Stimulated activated CD4-positive, alpha-beta T cell treated with anti-CD3 and anti-CD28 coated beads, Interleukin-2, amount 100 ng/mL, for 4 hours (primary cell): ENCODE measurements around the gene ICAM5.
"Not testable (repeated sequence)": the region's sequence is repeated elsewhere in the genome, so short reads cannot be mapped to it uniquely, and the experiment has no call there.

ENCODE experiments used
- DNase-seq: peaks from one replicate; pipeline ENCODE4 v3.0.0-alpha.2; 2020; ENCODE audit warnings: low read depth

The ICAM5 gene

DNA sequence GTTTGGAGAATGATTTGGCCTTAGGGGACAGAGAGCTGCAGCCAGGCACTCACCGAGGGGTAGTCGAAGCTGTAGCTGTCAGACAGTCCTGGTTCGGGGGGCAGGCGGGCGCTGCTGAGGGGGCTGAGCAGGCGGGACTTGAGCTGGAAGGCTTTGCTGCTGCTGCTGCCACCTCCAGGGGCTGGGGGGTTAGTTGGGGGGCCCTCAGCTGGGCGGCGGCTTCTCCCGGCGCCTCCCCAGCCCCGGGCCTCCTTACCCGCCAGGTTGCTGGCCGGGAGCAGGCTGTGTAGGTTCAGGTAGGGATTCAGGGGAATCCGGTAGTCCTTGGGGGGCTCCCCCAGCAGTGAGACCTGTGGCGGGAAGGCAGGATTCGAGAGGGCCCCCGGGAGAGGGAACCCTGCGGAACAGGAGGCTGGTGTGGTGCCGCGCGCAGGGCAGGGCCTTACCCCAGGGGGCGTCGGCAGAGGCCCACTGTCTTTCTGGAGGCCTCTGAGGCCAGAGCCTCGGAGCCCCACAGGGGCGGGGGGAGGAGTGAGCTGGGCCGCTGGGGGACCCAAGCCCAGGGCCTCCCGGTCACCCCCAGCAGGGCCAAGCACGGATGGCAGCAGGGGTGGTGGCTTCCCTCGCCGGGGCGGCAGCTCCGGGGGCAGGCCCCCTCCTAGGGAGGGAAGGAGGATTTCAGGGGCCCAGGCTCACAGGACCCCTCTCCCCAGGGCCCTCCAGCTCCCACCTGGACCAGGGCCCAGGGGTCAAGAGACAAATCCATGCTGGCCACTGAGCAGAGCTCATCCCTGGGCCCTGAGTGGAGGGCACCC is 31.1 kb downstream of the ICAM5 start:
- DNase-seq: no peak

DNA sequence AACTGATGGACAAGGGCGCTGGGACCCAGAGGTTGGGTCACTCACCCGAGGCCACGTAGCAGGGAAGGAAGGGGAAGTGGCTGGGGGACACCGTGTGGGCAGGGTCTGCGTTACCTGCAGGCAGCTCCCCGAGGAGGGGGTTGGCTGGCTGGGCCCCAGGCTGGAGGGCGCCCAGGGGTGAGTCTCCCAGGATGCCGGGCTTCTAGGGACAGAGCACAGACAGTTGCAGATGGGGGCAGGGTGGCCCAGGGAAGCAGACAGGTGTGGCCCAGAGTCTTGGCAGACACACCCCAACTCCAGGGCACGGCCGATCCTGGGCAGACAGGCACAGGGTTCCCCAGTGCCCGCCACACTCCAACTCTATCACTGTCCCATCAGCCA is 31.7 kb downstream of the ICAM5 start:
- DNase-seq: no peak

DNA sequence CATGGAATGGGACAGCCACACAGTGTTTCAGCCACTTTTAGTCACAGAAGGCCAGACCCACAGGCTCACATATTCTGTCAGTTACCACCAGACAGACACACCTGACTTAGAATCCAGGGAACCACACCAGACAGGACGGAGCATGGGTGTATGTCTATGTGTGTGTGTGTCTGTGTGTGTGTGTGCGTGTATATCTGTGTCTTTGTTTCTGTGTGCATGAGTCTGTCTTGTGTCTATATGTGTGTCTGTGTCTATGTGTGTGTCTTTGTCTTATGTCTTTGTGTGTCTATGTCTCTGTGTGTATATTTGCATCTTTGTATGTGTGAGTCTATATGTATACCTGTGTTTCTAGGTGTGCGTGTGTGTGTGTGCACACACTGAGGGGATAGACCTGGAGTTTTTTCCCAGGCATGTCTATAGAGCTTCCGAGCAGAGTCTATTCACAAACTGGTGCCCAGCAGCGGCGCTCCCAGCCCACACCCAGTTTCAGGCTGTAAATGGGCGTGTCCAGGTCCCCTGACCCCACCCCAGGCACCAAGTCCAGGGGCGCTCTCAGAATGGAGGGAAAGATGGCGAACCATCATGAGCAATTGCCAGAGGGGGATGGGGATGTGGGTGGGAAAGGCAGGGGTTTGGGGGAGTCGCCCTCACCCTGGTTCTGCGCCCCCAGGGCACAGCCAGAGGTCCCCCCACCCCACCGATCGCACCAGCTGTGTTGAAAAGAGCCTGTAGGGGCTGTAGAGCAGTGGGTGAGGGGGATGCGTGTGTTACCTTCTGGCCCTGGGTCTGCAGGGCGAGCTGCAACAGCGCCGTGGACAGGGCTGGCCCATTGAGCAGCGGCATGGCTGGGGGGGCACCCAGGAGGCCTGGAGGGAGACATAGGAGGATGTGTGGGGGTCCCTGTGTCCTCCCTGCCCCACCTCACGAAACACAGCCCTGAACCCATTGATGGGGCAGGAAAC is 32.4 kb downstream of the ICAM5 start:
- no peak for DNase-seq

DNA sequence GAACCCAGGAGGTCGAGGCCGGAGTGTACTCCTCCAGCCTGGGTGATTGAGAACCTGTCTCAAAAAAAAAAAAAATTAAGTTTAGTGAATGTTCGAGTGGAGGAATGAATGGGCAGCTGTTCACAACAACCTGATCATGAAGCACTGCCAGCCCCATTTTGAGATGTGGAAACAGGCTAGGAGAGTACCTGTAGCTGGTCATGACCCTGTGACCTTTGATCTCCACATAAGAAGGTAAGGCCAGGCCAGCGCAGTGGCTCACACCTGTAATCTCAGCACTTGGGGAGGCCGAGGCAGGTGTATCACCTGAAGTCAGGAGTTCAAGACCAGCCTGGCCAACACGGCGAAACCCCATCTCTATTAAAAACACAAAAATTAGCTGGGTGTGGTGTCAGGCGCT is 36.0 kb downstream of the ICAM5 start:
- no peak for DNase-seq

DNA sequence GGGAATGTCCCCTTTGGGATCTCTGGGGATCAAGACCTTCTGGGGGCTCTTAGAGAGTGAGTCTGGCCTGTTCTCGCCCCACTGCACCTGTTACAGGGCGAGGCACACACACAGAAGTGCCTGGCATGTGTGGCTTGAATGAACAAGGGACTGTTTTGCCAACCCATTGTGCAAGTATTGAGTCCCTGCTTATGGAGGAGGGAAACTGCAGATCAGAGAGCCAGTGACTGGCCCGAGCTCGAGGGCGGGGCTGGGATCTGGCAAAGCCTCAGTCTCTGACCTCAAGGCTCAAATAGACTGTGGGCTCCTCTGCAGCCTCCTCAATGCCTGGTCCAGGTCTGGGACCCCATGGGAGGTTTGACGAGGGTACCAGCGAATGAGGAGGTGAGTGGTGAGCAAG is 38.0 kb downstream of the ICAM5 start:
- DNase-seq: no peak

DNA sequence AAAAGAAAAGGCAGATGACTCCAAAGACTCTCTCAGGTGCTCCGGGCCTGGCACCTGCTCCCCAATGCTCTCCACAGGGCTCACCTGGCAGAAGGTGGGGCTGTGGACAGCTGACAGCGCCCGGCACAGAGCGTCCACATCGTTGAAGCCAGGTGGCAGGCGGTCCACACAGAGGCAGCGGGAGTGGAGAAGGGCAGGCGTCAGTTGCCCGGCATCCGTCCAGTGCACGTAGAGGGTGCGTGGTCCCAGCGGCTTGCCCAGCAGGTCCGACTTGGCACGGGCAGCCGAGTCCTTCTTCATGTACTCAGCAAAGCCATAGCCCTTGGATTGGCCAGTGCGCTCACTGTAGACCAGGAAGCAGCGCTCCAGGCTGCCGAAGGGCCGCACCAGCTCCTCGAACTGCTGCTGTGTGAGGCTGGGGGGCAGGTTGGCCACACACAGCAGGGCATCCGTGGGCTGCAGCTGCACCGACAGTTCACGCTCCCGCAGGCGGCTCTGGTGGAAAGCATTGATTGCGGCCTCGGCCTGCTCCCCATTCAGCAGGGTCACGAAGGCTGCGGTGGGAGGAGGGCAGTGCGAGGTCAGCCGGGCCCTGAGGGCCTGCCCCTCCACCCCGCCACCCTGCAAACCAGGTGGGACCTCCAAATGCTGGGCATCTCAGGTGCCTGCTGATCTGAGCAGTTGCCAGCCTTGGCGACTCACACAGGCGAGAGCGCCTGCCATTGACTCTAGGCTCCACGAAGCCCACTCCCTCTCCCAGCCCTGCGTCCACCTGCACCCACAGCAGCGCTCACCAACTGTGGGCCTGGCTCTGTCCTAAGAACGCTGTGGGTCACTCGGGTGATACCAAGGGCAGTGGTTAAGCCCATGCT is 39.0 kb downstream of the ICAM5 start:
- no peak for DNase-seq

DNA sequence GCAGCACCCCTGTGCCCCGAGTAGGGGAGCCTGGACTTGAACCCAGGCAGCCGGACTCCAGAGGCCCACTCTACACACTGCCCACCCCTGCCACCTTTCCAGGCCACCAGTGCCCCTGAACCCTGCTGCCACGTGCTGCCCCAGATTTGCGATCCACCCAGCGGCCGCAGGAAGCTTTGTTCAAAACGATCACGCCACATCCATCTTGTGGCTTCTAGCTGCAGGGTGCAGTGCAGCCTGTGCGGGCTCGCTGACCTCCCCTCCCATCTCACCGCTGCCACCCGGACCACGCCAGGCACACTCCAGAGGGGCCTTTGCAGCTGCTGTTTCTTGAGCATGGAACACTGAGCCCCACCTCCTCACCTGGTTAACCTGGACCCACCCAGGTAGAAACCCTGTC is 39.8 kb downstream of the ICAM5 start:
- no peak for DNase-seq

DNA sequence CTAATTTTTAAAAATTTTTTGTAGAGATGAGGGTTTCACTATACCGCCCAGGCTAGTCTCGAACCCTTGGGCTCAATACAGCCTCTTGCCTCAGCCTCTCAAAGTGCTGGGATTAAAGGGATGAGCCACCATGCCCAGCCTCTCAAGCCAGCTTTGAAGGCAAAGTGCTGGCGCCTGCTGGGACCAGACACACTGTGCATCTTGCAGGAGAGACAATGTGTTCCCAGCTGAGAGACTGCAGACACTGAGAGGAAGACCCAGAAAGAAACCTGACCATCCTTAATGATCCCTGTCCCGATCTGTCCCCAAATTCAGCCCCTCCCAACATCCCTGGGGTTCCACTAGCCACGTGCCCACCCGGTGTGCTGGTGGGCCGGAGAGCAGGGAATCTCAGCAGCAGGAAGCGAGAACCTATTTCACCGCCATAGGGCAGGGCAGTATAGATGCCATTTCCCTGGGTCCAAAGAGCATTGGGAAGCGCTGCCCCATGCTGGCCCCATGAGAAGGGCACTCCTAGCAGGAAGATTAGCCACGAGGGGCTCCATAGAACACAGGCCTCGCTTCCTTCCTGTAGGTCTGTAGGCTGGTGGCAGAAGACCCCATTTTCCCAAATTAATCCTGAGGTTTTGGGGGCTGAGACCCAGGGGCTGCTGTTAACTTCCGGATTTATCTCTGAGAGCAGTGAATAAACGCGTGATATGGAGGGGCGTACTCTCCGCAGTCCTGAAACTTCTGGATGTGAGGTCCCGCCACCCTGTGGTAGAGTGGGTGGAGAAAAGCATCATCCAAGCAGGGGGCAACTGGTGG is 42.6 kb downstream of the ICAM5 start:
- DNase-seq: no peak

DNA sequence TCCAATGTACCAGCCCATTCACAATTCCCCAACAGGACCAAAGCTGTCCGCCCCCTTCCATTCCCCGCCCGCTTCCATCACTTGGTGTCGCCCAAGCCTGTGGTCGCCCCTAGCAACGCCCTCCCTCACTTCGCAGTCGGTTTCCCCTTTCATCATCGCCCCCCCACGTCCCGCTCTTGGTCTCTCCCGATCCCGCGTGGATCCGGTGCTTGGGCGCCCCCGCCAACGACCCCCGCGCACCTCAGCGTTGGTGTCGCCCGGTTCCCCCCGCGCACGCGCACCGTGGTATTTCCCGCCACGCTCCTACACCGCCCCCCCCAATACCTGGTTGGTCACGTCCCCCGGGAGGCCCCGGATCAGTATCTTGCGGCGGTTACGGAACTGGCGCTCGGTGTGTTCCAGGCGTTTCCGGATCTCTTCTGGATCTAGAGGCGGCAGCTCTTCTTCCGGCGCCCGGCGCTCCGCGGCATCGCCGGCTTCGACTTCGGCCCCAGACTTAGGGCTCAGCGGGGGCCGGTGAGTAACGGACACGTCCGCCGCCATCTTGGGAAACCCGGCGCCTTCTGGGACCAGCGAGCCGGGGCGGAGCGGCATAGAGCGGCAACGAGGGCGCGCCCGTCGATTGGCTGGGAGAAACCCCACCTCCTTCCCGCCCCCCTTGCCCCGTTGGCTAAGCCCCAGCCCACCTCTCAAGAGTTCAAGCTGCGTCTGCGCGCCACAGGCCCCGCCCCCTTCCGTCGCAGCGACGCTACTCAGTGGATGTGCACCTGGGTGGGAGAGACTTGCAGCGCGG is 43.4 kb downstream of the ICAM5 start, which contains the start of gene RAVER1:
TSS of gene RAVER1 (minus strand) at position 565 of the 793 bp plus-strand sequence. CDS start at position 543, 22 bp downstream.
- peak; percentile 98 for DNase-seq

DNA sequence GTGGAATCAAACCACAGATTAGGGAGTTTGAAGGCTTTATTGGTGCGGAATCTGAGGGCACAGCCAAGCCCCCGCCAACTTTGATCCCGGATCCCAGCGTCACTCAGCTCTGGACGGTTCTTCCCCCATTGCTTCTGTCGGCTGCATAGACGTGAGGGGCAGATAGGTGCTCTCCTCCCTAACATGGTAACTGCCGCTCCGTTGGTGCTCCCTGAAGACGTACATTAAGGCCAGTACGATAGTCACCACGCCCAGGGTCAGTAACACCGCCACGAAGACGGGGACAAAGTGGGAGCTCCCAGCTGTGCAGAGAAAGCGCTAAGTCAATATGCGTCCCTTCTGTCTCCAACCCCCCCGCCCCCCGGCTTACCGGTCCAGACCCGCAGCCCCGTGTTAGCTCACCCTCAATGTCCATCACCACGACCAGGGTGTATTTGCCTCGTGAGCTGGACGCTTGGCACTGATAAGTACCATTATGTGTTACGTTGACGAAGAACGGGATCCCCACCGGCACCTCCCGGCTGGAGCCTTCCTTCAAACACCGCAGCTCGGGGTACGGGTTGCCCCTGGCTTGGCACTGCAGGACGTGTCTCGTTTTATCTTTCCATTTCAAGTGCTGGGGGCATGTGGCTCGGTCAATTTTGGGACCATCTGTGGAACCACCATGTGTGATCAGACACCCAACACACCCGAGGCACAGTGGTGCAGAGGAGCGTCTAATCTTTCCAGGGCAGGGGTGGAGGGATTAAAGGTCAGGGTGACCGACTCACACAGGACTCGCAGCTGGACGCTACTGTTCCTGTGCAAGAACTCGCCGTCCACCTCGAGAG is 44.2 kb downstream of the ICAM5 start:
- no peak for DNase-seq

DNA sequence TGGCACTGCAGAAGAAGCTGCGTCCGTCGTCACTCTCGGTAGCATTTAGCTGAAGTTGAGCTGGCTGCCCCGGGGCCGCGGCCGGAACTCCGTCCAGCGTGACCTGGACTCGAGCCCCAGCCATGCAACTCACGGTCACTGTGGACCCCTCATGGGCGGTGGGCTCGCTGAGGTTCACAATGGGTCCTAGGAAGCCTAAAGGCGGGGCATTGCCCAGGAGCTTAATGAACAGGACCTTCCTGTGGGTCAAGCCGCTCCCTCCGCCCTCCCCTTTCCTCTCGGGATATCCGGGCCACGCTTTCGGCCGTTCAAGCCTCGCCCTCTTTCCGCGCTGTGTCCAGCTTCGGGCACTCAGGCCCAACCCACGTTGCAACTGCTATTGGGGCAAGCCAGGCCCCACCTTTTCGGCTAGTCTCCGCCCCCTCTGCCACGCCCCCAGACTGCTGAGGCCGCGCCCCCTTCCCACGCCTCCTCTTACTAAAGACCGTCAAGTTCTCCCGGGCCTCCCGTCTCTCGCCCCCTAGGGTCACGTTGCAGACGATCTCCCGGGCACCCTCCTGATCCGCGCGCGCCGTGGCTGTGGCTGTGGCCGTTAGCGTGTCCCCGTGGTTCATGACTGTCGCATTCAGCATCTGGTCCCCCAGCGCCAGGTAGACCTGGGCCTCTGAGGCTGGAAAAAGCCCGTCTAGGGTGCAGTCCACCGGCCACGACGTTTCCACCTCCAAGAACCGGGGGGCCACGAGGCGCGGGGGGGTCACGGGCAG is 45.0 kb downstream of the ICAM5 start:
- DNase-seq: no peak

DNA sequence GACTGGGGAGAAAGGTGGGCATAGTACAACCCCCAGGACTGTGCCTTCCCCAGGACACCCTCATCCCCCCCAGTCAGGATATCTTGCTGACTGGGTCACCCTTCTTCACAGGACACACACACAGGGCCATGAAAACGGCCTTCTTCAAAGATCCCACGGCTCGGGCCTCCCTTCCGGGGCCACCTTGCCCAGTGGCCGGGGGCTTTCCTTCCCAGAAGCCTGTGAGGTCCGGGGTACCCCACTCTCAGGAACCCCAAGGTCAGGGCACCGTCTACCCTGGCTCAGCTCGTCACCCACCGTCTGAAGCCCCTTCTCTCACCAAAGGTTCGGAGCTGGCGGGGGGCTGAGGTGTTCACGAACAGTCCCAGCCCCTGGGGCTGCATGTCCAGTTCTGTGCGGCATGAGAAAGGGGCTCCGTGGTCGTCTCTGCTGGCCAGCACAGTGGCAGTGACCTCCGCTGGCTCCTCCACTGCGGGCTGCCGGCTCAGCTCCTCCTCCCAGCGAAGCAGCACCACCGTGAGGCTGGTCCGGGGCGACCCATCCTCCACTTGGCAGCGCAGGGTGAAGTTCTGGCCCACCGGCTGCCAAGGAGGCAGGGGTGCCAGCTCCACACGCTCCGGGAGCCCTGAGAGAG is 45.7 kb downstream of the ICAM5 start:
- DNase-seq: no peak

DNA sequence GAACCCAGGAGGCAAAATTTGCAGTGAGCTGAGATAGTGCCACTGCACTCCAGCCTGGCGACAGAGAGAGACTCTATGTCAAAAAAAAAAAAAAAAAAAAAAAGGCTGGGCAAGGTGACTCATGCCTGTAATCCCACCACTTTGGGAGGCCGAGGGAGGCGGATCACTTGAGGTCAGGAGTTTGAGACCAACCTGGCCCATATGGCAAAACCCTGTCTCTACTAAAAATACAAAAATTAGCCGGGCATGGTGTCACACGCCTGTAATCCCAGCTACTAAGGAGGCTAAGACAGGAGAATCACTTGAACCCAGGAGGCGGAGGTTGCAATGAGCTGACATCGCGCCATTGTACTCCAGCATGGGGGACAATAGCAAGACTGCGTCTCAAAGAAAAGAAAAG is 47.0 kb downstream of the ICAM5 start:
- DNase-seq: not testable (repeated sequence)

DNA sequence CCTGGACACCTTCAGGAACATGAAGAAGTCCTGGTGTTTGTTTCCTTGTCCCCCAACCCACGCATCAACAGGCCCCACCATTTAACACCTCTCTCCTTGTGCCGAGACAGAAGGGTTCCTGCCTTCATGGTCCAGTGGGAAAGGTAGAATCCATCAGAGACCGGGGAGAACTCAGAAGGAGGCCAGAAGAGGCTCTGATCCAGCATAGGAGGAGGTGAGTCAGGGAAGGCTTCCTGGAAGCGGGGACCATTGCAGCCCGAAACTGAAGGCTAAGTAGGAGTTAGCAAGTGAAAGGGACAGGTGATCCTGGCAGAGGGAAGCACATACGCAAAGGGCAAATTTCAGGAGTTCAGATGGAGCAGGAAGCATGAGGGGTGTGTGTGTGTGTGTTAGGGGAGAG is 49.2 kb downstream of the ICAM5 start:
- no peak for DNase-seq

DNA sequence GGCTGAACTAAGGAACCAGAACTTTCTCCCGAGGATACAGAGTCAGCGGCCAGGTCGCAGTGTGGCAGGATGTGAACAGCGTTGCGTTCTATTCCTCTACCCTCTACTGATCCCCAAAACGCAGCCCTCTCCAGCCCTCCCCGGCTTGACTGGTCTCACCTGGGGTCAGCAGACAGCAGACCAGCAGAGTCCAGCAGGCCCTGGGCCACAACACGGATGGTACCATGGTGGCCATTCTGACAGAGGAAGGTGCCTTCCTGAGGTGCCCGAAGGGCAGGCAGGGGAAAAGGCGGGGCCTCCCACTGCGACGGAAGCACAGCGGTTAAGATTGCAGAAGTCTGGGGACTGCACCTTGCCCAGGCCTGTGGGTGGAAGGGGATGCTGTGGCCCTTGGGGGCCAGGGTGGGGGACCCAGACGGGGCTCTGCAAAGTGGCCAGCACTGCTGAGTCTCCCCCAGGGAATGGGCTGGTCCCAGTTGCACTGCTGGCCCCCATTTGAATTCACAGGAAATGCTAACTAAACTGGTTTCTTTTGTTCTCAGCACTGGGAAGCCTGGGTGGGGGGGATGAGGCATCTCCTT is 49.7 kb downstream of the ICAM5 start, which contains the start of gene ICAM3:
TSS of gene ICAM3 (minus strand) at position 245 of the 581 bp plus-strand sequence. CDS start at position 235, 10 bp downstream.
- peak; percentile 41 for DNase-seq

DNA sequence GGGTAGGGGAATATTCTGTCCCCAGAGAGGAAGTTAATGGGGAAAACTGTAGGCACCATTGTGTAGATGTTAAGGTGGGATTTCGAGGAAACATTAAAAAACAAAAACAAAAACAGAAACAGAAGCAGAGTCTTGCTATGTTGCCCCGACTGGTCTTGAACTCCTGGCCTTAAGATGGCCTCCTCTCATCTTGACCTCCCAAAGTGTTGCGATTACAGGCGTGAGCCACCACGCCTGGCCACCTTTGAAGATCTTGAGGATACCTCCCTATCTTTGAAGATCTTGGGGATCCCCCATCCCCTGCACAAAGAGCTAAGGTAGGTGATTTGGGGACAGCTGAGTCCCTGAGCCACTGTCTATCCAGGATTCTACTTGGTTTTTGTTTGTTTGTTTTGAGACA is 50.2 kb downstream of the ICAM5 start:
- DNase-seq: no peak

DNA sequence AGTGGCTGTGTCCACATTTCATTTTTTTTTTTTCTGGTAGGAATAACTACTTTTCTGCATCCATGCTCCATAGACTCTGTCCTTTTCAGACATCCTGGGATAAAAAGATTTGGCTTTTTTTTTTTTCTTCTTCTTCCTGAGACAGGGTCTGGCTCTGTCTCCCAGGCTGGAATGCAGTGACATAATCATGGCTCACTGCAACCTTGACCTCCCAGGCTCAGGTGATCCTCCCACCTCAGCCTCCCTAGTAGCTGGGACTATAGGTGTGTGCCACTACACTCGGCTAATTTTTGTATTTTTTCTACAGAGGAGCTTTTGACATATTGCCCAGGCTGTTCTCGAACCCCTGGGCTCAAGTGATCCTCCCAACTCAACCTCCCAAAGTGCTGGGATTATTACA is 53.7 kb downstream of the ICAM5 start:
- no peak for DNase-seq

DNA sequence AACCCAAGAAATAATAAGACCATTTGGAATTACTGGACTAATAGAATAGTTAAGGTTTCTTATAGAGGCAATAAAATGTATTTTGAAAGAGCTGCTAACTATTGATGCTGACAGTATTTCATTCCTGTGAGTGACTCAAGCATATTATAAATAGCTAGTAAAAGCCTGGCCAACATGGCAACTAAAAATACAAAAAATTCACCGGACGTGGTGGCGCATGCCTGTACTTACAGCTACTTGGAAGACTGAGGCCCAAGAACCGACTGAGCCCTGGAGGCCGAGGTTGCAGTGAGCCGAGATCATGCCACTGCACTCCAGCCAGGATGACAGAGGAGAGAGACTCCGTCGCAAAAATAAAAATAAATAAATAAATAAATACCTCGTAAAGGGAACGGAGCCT is 55.0 kb downstream of the ICAM5 start:
- no peak for DNase-seq
